HepG2 (cell line): Measurements from ENCODE around the gene HSPB2. TPM values are rescaled to one million over a fixed set of nuclear protein-coding genes. Genes with fewer than 3 reads are reported as not detected.
A peak's percentile ranks its signal among the peaks of the same experiment; 100 is the strongest.

Source experiments
- ARHGAP35 ChIP-seq: sonication (generic); formaldehyde crosslinking; IDR thresholded peaks from 2 replicates; pipeline ENCODE4 v1.9.0; 2022; ENCODE audit warnings: mild to moderate bottlenecking, inconsistent platforms, moderate library complexity, missing genetic modification reagents, borderline replicate concordance
- ATF3 ChIP-seq: sonication (generic); formaldehyde crosslinking; IDR thresholded peaks from 2 replicates; pipeline ENCODE4 v1.4.0; 2020; ENCODE audit warnings: missing genetic modification reagents
- CEBPB ChIP-seq: IDR thresholded peaks from 2 replicates; pipeline ENCODE4 v1.6.1; 2011; ENCODE audit warnings: low read depth, low read length, improper control_type of control experiment, borderline replicate concordance
- ETV6 ChIP-seq: sonication (generic); formaldehyde crosslinking; conservative IDR thresholded peaks from 2 replicates; pipeline ENCODE4 v1.4.0; 2020; ENCODE audit warnings: missing genetic modification reagents
- FOXA1 ChIP-seq, 2 experiments: fragments of 450-650 bp in 1 of 2; sonication (generic) in 1 of 2; formaldehyde crosslinking in 1 of 2; IDR thresholded peaks; 2 replicates each; pipeline versions ENCODE4 v1.4.0 to v1.6.1; 2016 to 2020; ENCODE audit warnings: missing genetic modification reagents in 1 of 2
- FUBP1 ChIP-seq: sonication (generic); formaldehyde crosslinking; IDR thresholded peaks from 2 replicates; pipeline ENCODE4 v1.5.1; 2020; ENCODE audit warnings: missing genetic modification reagents, mild to moderate bottlenecking, borderline replicate concordance
- GABPA ChIP-seq, 2 experiments: IDR thresholded peaks; 2 replicates each; pipeline ENCODE4 v1.6.1; 2011 to 2016; ENCODE audit warnings: low read depth in 2 of 2, low read length in 1 of 2, missing biosample characterization in 1 of 2, missing genetic modification characterization in 1 of 2
- HNRNPK ChIP-seq: fragments of 200-400 bp; formaldehyde crosslinking; IDR thresholded peaks from 2 replicates; pipeline ENCODE4 v1.6.1; 2018; ENCODE audit warnings: low read length, low read depth, moderate library complexity, mild to moderate bottlenecking; ENCODE audit not compliant: poor library complexity, severe bottlenecking
- HOXD1 ChIP-seq: sonication (generic); formaldehyde crosslinking; IDR thresholded peaks from 2 replicates; pipeline ENCODE4 v1.5.0; 2020; ENCODE audit warnings: missing genetic modification reagents
- MYNN ChIP-seq: sonication (generic); formaldehyde crosslinking; IDR thresholded peaks from 2 replicates; pipeline ENCODE4 v1.4.0; 2020; ENCODE audit warnings: mild to moderate bottlenecking, low read depth, missing genetic modification reagents
- POGK ChIP-seq: sonication (generic); formaldehyde crosslinking; conservative IDR thresholded peaks from 2 replicates; pipeline ENCODE4 v1.8.0; 2022; ENCODE audit warnings: mild to moderate bottlenecking, moderate library complexity, missing genetic modification reagents
- RBAK ChIP-seq: sonication (generic); formaldehyde crosslinking; IDR thresholded peaks from 2 replicates; pipeline ENCODE4 v1.5.1; 2020; ENCODE audit warnings: mild to moderate bottlenecking, missing genetic modification reagents
- SIN3B ChIP-seq: fragments of 150-350 bp; IDR thresholded peaks from 2 replicates; pipeline ENCODE4 v1.6.1; 2014; ENCODE audit warnings: low read length
- ZBTB26 ChIP-seq: IDR thresholded peaks from 2 replicates; pipeline ENCODE4 v1.6.1; 2016; ENCODE audit warnings: missing compliant biosample characterization, missing genetic modification reagents, borderline replicate concordance
- ZNF101 ChIP-seq: sonication (generic); formaldehyde crosslinking; IDR thresholded peaks from 2 replicates; pipeline ENCODE4 v1.4.0; 2020; ENCODE audit warnings: mild to moderate bottlenecking, low read depth, missing genetic modification reagents, borderline replicate concordance
- ZNF160 ChIP-seq: sonication (generic); formaldehyde crosslinking; IDR thresholded peaks from 2 replicates; pipeline ENCODE4 v1.8.0; 2022; ENCODE audit warnings: mild to moderate bottlenecking, inconsistent platforms, missing genetic modification reagents
- ZNF232 ChIP-seq: sonication (generic); formaldehyde crosslinking; IDR thresholded peaks from 2 replicates; pipeline ENCODE4 v1.4.0; 2020; ENCODE audit warnings: missing genetic modification reagents, borderline replicate concordance
- ZNF704 ChIP-seq: sonication (generic); formaldehyde crosslinking; IDR thresholded peaks from 2 replicates; pipeline ENCODE4 v1.8.1; 2023; ENCODE audit warnings: mild to moderate bottlenecking, inconsistent platforms, moderate library complexity, missing genetic modification reagents, borderline replicate concordance
- ZNF709 ChIP-seq: sonication (generic); formaldehyde crosslinking; IDR thresholded peaks from 2 replicates; pipeline ENCODE4 v1.5.0; 2020; ENCODE audit warnings: mild to moderate bottlenecking, missing genetic modification reagents
- ZSCAN29 ChIP-seq: sonication (generic); formaldehyde crosslinking; conservative IDR thresholded peaks from 2 replicates; pipeline ENCODE4 v1.4.0; 2020; ENCODE audit warnings: mild to moderate bottlenecking, missing genetic modification reagents
- polyA plus RNA-seq, 8 experiments: library from polyadenylated mRNA; depleted of rRNA in 3 of 8; stranded (reverse) in 7 of 8; unstranded in 1 of 8; fragments of >200 nt; fragmentation: Illumina TruSeq in 4 of 8; extraction: Trizol in 4 of 8; gene quantifications; 2 replicates each; pipeline versions ENCODE4 v1.2.1 to v1.2.3, GENCODE V29; 2011 to 2016; ENCODE audit warnings: low read depth in 4 of 8, missing spikeins in 1 of 8, mixed read lengths in 1 of 8; ENCODE audit not compliant: insufficient read depth in 1 of 8
- total RNA-seq, 5 experiments: library from RNA; depleted of rRNA; stranded (reverse); fragments of >200 nt; fragmentation: Illumina TruSeq; extraction: Trizol; gene quantifications; 2 replicates each; pipeline ENCODE4 v1.2.3, GENCODE V29; 2016; ENCODE audit warnings: low read depth in 1 of 5

Gene HSPB2
- total and polyA plus RNA-seq, 2 of the 13 experiments (the other 11 are each of a cell fraction or from before 2014, with no cell fraction given): 0.04 TPM; not detected in 1

GRCh38 chr11:111926505-111927391, 14.2 kb downstream of the HSPB2 start (continued):
- TF ChIP-seq HNRNPK (no peak), GABPA (IDR thresholded peaks at IDR 0.05; ENCODE audit: low read depth, low read length) (peak; percentile 42; the same call in 1 of the 2 replicates), GABPA (CRISPR knock-in tag; IDR thresholded peaks at IDR 0.05; ENCODE audit: low read depth) (peak; percentile 74), FUBP1 (CRISPR knock-in tag) (0 out of 2 replicates have a peak, but pooled peaks have one; percentile 38), CEBPB (no peak), ZNF160 (CRISPR knock-in tag) (no peak), ZNF101 (no peak), ATF3 (CRISPR knock-in tag) (no peak), RBAK (no peak), ETV6 (CRISPR knock-in tag) (0 out of 2 replicates have a peak, but pooled peaks have one; percentile 58), ZNF232 (CRISPR knock-in tag) (peak; percentile 80; the same call in 1 of the 2 replicates), HOXD1 (CRISPR knock-in tag) (0 out of 2 replicates have a peak, but pooled peaks have one; percentile 27), POGK (CRISPR knock-in tag) (no peak; the same call in 1 of the 2 replicates), SIN3B (no peak), ARHGAP35 (CRISPR knock-in tag) (0 out of 2 replicates have a peak, but pooled peaks have one; percentile 40), ZNF704 (peak; percentile 74; the same call in 1 of the 2 replicates), ZNF709 (CRISPR knock-in tag) (0 out of 2 replicates have a peak, but pooled peaks have one; percentile 45), MYNN (CRISPR knock-in tag) (no peak), FOXA1 (IDR thresholded peaks at IDR 0.05) (no peak), FOXA1 (CRISPR knock-in tag; IDR thresholded peaks at IDR 0.05) (peak; percentile 37; the same call in 1 of the 2 replicates), ZBTB26 (CRISPR knock-in tag) (peak; percentile 54; the same call in 1 of the 2 replicates), ZSCAN29 (CRISPR knock-in tag) (0 out of 2 replicates have a peak, but pooled peaks have one; percentile 34)
